ENCODE results near the gene SLAMF7.
"Not testable (repeated sequence)": the region's sequence is repeated elsewhere in the genome, so short reads cannot be mapped to it uniquely, and the experiment has no call there.

The SLAMF7 gene

DNA sequence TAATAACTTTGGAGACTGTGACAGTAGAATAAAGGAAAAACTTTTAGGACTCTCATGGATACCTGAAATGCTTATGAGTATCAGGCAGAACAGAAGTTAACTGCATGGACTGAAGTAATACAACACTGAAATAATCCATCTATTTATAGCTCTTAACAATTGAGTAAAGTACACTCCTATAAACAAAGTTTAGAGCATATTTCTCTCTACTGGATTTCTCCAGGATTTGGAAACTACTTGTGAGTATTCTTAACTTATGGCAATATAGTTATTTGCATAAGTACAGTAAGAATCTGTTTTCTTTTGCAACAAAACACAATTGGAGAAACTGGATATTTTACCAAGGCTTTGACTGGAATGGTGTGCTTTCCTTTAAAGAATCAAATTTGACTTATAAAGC lies 17.6 kb upstream of the SLAMF7 start:
- peak; percentile 46 for DNase-seq

DNA sequence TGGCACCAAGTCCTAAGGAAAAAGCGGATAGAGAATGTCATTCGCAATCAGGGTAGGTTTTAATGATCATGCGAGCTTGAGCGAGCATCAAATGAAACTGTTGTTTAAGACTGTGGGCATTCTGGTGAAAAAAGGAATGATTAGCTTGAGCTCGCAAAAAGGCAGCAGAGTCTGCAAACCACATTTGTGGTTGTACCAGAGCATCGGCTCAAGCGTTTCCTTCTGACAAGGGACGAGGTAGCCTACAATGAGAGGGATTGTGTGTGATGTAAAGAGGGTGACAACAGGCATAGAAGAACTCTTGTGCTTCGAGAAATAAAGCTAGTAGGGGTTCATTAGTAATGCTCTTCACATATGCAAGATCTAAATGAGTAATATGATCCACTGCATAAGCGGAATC lies 16.3 kb upstream of the SLAMF7 start:
- no peak for DNase-seq

DNA sequence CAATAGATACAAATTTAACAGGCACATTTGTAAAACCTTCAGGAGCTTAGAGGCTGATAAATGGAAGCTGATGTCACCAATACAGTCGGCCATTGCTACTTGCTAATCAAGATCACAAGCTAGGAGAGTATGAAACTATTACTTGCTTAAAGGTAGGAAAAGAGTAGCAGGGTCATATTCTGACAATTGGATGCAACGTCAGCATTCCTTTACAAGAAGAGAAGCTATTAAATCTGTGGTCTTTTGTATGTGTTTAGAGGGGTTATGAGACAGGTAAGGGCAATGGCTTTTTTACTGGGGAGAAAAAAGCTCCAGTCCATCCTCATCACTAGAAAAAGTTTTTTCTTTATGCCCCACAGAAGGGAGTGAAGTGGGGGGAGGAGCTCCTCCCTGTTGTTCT lies 15.7 kb upstream of the SLAMF7 start:
- no peak for DNase-seq

DNA sequence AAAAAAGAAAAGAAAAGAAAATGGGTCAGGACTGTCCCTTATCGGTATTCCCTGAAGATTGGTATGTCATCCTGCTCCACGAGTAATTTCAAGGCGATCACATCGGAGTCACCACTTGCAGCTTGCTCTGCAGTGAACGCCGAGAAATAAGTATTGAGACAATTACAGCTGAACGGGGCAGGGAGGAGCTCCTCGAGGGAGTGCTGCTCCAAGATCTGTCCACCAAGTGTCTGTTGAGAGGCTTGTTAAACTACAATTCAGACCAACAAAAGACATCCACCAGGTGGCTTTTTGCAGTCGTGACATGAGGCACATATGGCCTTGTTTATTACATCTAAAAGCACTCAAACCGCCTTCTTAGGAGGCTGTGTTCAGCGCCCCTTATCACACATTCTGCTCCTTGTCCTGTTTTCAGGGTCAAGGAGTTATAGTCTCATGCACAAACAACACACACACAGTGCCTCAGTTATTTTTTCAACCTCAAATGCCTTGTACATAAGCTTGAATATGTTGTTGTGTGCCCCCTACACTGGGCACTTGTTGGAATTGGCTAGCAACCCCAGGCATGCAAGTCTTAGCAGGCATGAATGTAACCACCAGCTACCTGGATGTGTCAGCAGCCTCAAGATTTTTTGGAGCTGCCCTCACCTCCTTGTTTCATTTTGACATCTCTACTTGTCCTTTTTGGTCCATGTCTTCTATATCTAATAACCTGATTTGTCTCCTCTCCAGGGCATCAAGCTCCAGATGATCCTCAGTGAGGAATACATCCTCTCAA lies 14.4 kb upstream of the SLAMF7 start:
- no peak for DNase-seq

DNA sequence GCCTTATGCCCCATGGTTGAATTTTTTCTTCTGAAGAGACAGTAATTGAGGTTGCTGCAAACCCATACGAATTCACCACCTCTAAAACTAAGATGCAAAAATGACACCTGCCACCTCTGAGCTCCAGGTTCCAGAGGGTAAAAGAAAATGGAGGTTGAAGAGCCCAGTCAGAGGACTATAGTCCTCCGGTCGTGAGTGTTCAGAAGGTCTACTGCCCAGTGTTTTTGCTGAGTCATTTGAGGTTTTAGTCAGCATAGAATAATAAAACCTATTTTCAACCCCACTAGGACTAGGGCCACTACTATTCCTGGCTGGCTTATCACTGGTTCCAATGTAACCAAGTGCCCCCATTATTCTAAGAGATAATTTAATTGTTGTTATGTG lies 12.9 kb upstream of the SLAMF7 start:
- DNase-seq: peak; percentile 53

DNA sequence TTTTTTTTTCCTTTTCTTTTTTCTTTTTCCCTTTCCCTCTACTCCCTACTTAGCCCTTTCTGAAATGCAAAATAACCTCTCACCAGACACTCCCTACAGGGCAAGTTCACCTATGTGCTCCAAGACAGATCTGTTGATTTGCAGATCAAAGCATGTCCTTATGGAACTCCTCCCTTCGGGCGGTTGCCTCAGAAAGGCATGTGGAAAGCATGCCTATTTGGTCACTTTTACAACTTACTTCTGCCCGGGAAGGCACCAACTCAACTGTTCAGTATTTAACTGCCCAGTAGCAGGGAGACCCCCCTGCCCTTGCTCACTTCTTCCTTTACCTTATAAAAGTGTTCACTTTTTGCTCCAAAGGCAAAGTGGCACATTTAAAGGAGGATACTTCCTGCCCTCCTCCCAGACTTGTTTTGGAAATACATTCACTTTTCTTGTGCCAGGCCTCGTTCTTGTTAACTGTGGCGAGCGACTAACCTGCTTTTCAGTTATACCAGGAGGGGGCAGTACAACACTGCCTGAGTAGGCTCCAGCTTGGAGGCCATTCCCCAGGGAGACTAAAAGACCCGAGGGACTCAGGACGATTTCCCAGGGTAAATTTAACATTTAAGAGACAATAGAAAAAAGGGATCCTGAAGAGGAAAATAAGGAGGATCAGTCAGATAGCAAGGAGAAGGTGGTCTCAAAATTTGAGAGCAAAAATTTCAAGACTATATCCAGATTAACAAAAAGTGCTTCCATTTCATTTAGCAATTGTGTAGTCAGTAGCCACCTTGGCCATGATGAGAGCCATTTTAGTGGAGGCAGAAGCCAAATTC lies 12.3 kb upstream of the SLAMF7 start:
- peak; percentile 92 for DNase-seq

DNA sequence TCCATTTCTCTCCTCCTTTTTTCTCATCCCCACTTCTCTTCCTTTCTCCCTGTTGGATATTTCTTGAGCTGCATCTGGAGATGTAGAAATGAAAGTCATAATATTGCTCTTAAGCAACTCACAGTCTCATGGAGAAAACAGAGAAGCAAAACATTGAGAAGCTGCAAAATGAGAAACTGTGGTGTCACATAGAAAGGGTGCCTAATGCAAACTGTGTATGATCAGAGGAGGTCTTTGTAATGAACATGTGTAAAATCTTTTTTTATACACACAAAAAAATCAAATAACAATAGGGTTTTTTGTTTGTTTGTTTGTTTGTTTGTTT lies 11.8 kb upstream of the SLAMF7 start:
- DNase-seq: peak; percentile 79

DNA sequence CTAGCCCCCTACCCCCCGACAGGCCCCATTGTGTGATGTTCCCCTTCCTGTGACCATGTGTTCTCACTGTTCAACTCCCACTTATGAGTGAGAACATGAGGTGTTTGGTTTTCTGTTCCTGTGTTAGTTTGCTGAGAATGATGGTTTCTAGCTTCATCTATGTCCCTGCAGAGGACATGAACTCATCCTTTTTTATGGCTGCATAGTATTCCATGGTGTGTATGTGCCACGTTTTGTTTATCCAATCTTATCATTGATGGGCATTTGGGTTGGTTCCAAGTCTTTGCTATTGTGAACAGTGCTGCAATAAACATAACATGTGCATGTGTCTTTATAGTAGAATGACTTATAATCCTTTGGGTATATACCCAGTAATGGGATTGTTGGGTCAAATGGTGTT lies 7.5 kb upstream of the SLAMF7 start:
- not testable (repeated sequence) for DNase-seq

DNA sequence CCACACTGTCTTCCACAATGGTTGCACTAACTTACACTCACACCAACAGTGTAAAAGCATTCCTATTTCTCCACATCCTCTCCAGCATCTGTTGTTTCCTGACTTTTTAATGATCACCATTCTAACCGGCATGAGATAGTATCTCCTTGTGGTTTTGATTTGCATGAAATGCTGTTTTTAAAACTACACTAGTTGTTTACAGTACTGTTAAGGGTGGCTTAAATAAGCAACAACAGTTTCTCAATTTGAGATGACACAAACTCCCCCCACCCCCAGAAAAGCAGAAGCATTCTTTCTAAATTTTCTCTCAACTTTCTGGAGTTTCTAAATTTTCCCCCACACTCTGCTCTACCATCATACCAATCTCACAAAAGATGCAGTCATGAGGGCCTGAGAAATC lies 7.1 kb upstream of the SLAMF7 start:
- peak; percentile 93 for DNase-seq

DNA sequence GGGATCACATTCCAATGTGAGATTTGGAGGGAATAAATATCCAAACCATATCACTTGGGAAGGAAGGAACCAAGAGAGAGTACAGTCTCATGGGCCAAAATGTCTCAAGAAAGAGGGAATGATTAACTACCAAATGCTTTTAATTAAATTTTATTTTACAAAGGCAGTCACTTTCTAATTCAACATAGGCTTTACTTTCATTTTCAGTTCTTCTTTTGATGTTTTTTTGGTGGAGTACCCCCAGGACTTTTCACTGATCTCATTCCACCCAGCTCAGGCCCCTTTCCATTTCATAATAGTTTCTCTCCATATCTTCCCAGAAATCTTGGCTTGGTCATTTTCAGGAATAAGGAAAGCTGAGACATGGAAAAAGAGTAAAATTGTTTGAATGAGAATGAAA lies 5.1 kb upstream of the SLAMF7 start:
- peak; percentile 90 for DNase-seq

DNA sequence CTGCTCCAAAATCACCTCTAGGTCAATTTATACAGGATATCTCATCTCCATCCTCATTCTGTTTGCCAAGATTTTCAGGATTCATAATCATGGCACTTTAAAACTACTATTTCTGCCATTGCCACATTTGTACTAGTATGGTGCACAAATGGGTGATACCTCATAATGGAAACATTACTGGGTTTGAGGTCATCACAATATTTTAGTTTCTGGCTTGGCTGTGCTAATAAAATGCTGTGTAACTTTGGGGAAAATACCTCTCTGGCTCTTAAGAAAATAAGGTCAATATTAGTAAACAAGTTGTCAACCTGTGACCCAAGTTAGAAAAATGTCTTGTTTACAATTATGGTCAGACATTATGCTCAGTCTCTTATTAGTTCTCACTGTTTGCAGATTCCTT lies 4.7 kb upstream of the SLAMF7 start:
- DNase-seq: peak; percentile 87

DNA sequence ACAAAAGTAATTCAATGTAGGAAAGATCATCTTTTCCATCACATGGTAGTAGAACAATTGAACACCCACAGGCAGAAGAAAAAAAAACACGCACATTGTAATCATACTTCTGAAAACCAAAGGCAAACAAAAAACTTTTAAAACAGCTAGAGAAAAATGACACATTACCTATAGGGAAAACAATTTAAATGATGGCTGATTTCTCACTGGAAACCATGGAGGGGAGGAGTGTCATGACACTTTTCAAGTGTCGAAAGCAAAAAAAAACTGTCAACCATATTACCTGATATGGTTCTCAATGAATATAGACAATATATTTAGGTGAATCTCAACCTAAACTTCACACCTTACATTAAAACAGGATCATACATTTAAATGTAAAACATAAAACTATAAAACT lies 776 bp upstream of the SLAMF7 start:
- peak; percentile 17 for DNase-seq

DNA sequence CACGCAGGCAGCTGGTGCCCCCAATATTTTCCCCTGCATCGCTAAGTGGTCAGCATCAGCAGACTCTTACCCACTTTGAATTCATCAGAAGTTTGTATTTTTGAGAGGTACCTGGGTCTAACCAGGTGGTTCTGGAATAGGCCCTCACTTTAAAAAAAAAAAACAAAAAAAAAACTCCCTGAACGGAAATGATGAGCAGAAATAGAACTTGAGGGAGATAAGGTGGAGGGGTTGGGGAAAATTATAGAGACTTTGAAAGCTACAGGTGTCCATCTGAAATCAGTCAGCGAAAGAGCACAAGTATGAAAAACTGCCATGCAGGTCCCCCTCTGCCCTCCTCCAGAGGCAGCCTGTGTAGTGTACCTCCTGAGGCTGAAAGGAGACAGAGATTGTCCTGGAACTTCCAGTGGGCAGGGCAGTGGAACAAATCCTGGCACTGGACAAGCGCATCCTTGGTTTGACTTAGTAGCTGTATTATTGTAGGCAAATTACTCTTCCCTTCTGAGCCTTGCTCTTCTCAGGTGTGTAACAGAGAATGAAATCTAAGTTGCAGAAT lies 1.2 kb downstream of the SLAMF7 start:
- peak; percentile 40 for DNase-seq

DNA sequence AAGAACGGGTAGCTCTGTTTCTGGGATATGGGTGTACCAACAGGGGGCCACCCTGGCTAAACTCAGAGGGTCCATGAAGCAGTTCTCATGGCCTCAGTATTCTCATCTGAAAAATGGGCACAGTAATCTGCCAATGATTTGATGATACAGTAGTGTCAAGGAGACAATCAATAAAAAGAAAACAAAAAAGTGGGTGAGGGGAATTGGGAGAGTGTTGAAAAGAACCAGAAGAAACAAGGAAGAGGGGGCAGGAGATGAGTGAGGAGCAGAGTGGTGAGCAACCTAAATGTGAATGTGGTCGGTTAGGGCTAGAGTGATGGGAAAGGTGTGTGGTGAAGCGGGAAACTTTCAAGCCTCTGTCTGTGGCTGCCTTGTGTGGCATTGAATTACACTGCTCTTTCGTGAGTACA lies 2.0 kb downstream of the SLAMF7 start:
- peak; percentile 39 for DNase-seq

DNA sequence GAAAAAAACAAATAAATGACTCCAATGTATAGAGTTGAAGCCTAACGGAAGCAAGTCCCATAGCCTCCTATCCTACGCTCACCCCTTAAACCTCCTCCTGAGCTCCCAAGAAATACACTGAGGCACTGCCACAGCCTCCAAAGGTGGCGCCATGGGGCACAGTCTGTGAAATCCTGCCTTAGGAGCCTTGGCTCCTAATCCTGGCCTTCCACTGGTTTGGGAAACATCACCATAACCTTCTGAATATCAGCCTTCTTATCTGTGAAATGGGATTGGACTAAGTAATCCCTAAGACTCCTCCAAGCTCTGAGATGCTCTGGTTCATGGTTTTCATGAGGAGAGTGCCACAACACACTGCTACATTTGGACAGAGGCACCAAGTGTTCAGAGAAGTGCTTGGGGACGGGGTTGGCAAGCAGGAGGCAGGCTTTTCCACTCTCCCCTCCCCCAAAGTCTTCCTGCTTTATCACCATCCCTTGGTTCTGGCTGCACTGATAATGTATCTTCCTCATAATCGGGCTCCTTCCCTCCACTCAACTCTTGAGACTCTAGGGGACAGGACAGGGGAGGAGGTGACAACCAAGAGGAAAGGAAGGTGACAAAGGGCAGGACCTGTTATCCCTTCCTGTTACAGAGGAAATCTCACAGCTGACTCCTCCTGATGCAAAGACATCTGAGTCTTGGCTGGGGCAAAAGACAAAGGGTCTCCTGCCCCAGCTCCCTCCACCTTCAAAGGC lies 2.7 kb downstream of the SLAMF7 start:
- DNase-seq: peak; percentile 58

DNA sequence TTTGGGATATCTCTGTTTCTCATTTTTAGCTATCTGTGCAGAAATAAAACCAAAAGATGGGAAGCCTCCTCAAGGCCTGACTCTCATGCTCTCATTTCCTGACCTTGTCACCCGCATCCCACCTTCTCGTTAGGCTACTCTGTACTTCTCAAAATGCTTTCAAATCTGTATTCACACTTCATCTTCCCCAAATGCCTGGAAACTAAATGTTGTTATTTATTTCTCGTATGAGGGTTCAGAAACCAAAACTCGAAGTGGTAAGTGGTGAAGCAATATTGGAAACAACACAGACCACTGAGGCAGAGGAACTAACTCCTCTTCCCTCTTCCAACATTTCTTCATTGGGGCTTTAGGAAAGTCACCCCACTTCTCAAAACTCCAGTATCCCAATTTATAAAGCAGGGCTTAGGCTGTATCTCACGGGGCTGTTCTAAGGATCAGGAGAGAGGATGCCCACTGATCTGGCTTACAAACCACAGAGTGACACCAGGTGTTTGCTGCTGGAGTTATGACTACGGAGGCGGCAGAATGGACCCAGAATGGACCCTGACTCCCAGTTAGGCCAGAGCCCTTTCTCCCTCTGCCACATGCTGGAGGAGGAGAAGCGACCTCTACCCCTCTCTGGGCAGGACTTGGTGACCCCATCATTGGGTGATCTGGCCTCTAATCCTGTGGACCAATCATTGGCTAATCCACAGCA lies 3.5 kb downstream of the SLAMF7 start:
- peak; percentile 87 for DNase-seq

DNA sequence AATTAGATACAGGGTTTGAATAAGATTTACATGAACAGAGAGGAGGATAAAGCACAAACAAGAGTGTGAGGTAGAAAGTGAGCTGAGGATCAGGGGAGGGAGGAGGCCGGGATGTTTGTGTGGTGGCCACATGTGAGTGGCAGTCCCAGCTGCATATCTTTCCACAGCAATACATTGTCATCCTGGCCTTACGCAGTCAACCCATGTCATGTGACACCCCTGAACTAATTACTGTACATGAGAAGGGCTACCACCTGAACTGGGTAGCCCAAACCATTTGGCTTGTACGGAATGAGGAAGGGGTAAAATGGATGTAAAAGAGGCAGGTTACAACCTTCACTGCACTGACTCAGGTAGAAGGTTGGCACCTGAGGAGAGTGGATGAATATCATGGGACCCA lies 4.2 kb downstream of the SLAMF7 start:
- peak; percentile 65 for DNase-seq

DNA sequence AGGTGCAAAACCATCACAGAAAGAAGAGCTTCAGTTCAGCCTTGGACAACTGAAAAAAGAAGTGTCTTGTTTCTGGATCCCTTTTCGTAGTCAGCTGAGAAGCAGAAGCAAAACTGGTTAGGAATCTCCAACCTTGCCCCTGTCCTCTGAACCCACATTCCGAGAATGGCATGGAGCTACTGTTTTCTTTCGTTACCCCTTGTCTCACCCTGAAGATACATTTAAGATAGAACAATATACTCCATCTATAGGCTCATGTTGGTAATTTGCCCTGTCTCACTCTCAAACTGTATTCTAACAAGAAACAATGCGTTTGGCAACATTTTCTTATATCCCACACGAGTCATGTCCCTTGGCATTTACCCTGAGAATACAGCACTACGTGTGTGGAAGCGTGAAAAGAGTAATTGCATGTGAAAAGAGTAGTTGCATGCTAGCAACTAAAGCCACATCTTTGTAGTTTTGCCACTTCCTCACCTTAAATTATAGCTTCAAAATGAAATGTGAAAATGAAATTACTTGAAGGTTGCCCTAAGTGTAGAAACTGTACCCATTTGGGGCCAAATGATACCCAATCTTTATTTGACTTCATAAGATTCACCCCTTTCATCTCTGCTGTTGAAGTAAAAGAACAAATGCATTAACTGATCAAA lies 5.3 kb downstream of the SLAMF7 start:
- peak; percentile 65 for DNase-seq

DNA sequence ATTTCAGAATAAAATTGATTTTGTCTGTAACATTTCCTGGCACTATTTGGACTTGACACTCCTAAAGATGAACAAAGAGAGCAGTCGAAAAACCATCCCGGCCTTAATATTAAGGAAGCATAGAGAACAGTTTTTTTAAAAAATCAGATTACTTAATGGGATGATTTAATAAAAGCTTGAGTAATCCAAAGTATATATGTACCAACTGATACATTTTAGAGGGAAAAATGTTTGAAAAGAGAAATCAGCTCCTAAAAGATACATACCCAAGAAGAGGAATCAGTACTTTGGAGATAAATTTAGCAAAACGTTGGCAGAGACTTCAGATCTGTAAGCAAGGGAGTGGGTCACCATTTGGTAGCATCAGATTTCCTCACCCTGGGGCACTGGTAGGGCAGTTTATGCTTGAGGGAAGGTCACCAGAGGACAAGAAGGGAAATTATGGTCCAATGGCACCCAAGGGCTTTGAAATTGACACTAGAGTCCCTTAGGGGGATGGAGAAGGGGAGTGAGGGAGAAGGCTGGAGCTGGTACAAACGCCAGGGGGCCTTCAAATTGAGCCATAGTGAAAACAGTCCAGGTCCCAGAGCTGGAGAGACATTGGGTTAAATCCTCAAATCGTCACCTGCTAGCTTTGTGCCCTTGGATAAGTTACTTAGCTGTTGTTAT lies 5.9 kb downstream of the SLAMF7 start:
- DNase-seq: peak; percentile 57

DNA sequence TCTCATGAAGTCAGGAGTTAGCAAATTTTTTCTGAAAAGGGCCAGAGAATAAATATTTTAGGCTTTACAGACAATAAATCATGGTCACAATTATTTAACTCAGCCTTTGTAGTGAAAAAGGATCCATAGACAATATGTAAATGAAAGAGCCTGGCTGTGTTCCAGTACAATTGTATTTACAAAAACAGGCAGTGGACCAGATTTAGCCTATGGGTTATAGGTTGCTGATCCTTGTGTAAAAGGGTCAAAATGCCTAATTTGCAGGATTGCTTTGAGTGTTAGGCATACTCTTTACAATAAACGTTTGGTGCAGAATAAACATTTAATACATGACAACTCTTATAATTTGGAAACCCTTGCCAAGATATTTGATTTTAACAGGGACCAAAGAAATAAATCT lies 6.5 kb downstream of the SLAMF7 start:
- peak; percentile 41 for DNase-seq

DNA sequence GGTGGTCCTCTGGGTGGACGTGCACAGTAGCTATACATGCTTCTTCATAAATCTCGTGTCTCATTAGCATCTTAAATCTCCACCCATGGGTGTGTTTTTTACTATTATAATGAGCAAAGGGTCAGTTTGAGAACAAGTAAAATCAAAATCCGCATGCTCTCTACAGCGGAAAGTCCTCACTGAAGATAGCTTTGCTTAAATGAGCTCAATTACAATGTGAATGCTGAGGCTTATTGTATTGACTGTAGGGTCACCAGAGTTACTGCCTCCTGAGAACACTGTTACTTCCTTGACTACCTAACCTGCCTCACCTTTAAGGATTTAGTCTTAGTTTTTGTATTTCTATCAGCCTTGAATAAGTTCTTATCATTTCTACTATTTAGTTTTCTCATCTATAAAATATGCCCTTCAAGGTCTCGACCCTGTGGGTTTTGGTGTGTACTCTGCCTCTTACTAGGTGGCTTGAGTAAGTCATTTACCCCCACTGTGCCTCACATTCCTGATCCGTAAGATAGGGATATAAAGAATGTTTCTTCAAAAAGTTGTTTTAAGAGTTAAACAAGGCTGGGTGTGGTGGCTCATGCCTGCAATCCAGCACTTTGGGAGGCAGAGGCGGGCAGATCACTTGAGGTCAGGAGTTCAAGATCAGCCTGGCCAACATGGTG lies 7.9 kb downstream of the SLAMF7 start:
- peak; percentile 41 for DNase-seq

Measured in suppressor macrophage treated with lipopolysaccharide for 4 hours (primary cell).